IMR-90 (cell line): ENCODE data around the gene PPM1L. TPM values are rescaled to one million over a fixed set of nuclear protein-coding genes. Genes with fewer than 3 reads are reported as not detected.

Experiments
- ATAC-seq: fragments of 200-7000 bp; cut with Tn5 transposase; 2 replicates; pipeline ENCODE4 v1.9.1; 2020; ENCODE audit warnings: low read depth, mild to moderate bottlenecking, moderate library complexity
- BruUV-seq: library from RNA; stranded (reverse); fragments of 400-500 nt; replicated peaks from 2 replicates; lab custom pipeline; 2021; lab: Mats Ljungman, UMichigan
- CTCF ChIA-PET: fragments of 300-600 bp; formaldehyde crosslinking; extraction: SDS; loops from one replicate; lab custom pipeline; 2021; ENCODE audit warnings: antibody characterized with exemption; lab: Yijun Ruan, JAX
- POLR2A ChIA-PET: fragments of 300-600 bp; sonication (Branson Sonifier 250); formaldehyde crosslinking; loops from one replicate; lab custom pipeline; 2022; ENCODE audit warnings: antibody characterized with exemption; ENCODE audit not compliant: unreplicated experiment; lab: Charles Lee
- DNase-seq: peaks from one replicate; pipeline ENCODE4 v3.0.0; 2013
- H2AFZ ChIP-seq: replicated peaks from 2 replicates; pipeline ENCODE3; 2013; ENCODE audit warnings: low read length, mild to moderate bottlenecking; ENCODE audit not compliant: poor library complexity
- H2AK5ac ChIP-seq: 2 replicates; pipeline ENCODE4 v1.6.1; 2013; ENCODE audit warnings: low read depth, low read length, inconsistent platforms
- H2AK9ac ChIP-seq: replicated peaks from 2 replicates; pipeline ENCODE3; 2013; ENCODE audit warnings: mild to moderate bottlenecking, low read depth, low read length, moderate library complexity; ENCODE audit not compliant: poor library complexity
- H2BK120ac ChIP-seq: 2 replicates; pipeline ENCODE4 v1.6.1; 2013; ENCODE audit warnings: low read depth, low read length, inconsistent platforms
- H2BK15ac ChIP-seq: 3 replicates; pipeline ENCODE4 v1.6.1; 2013; ENCODE audit warnings: low read depth, low read length, inconsistent platforms
- H2BK20ac ChIP-seq: 2 replicates; pipeline ENCODE4 v1.6.1; 2013; ENCODE audit warnings: low read depth, mild to moderate bottlenecking, inconsistent platforms, low read length, moderate library complexity
- H2BK5ac ChIP-seq: 2 replicates; pipeline ENCODE4 v1.6.1; 2013; ENCODE audit warnings: mild to moderate bottlenecking, low read depth, low read length, inconsistent platforms; ENCODE audit not compliant: poor library complexity, severe bottlenecking
- H3K14ac ChIP-seq: replicated peaks from 2 replicates; pipeline ENCODE4 v1.6.1; 2013; ENCODE audit warnings: low read depth, low read length, inconsistent platforms
- H3K18ac ChIP-seq: 2 replicates; pipeline ENCODE4 v1.6.1; 2013; ENCODE audit warnings: low read depth, low read length, control low read depth
- H3K23ac ChIP-seq: 2 replicates; pipeline ENCODE4 v1.6.1; 2013; ENCODE audit warnings: low read depth, low read length, inconsistent platforms
- H3K27ac ChIP-seq: 2 replicates; pipeline ENCODE4 v1.5.1; 2013; ENCODE audit warnings: mild to moderate bottlenecking, control low read depth, low read length; ENCODE audit not compliant: insufficient read depth
- H3K27me3 ChIP-seq: 2 replicates; pipeline ENCODE4 v1.6.1; 2013; ENCODE audit warnings: low read length; ENCODE audit not compliant: control insufficient read depth, insufficient read depth
- H3K36me3 ChIP-seq: 2 replicates; pipeline ENCODE4 v1.6.1; 2013; ENCODE audit warnings: low read length, mixed read lengths; ENCODE audit not compliant: control insufficient read depth, insufficient read depth
- H3K4ac ChIP-seq: 2 replicates; pipeline ENCODE4 v1.6.1; 2013; ENCODE audit warnings: low read depth, low read length, inconsistent platforms
- H3K4me1 ChIP-seq: 2 replicates; pipeline ENCODE4 v1.6.1; 2013; ENCODE audit warnings: low read length, mixed read lengths; ENCODE audit not compliant: control insufficient read depth, insufficient read depth
- H3K4me2 ChIP-seq: 2 replicates; pipeline ENCODE4 v1.6.1; 2013; ENCODE audit warnings: low read depth, mild to moderate bottlenecking, control low read depth, low read length, moderate library complexity
- H3K4me3 ChIP-seq: 2 replicates; pipeline ENCODE4 v1.5.1; 2013; ENCODE audit warnings: low read depth, mild to moderate bottlenecking, control low read depth, low read length, moderate library complexity; ENCODE audit not compliant: insufficient read depth
- H3K56ac ChIP-seq: 2 replicates; pipeline ENCODE4 v1.6.1; 2013; ENCODE audit warnings: low read length, inconsistent platforms; ENCODE audit not compliant: insufficient read depth; ENCODE audit errors: extremely low read depth
- H3K79me1 ChIP-seq, 2 experiments: 2 replicates each; pipeline ENCODE4 v1.6.1; 2013; ENCODE audit warnings: low read length in 2 of 2, inconsistent platforms in 1 of 2, low read depth in 1 of 2
- H3K9ac ChIP-seq: 2 replicates; pipeline ENCODE4 v1.6.1; 2013; ENCODE audit warnings: low read depth, low read length, control low read depth
- H3K9me1 ChIP-seq: 2 replicates; pipeline ENCODE4 v1.6.1; 2013; ENCODE audit warnings: low read length, inconsistent platforms; ENCODE audit not compliant: insufficient read depth
- H3K9me3 ChIP-seq: 2 replicates; pipeline ENCODE4 v1.6.1; 2013; ENCODE audit warnings: low read length; ENCODE audit not compliant: control insufficient read depth, insufficient read depth
- H4K20me1 ChIP-seq: 2 replicates; pipeline ENCODE4 v1.6.1; 2013; ENCODE audit warnings: low read length, inconsistent platforms; ENCODE audit not compliant: insufficient read depth
- H4K5ac ChIP-seq: 2 replicates; pipeline ENCODE4 v1.6.1; 2013; ENCODE audit warnings: mild to moderate bottlenecking, low read depth, low read length, control low read depth
- H4K8ac ChIP-seq, 2 experiments: 2 replicates each; pipeline ENCODE4 v1.6.1; 2013; ENCODE audit warnings: low read depth in 2 of 2, low read length in 2 of 2, control low read depth in 1 of 2, inconsistent platforms in 1 of 2
- H4K91ac ChIP-seq: 2 replicates; pipeline ENCODE4 v1.6.1; 2013; ENCODE audit warnings: low read depth, low read length, inconsistent platforms; ENCODE audit not compliant: insufficient read depth
- BHLHE40 ChIP-seq: fragments of 150-350 bp; IDR thresholded peaks from 2 replicates; pipeline ENCODE4 v1.6.1; 2016; ENCODE audit warnings: mild to moderate bottlenecking, low read depth, low read length
- CTCF ChIP-seq: conservative IDR thresholded peaks from 2 replicates; pipeline ENCODE4 v1.5.1; 2012; ENCODE audit warnings: mild to moderate bottlenecking, low read depth, low read length, improper control_type of control experiment
- FOS ChIP-seq: fragments of 150-350 bp; IDR thresholded peaks from 2 replicates; pipeline ENCODE4 v1.6.1; 2016; ENCODE audit warnings: low read depth, low read length
- MAZ ChIP-seq: IDR thresholded peaks from 2 replicates; pipeline ENCODE4 v1.6.1; 2012; ENCODE audit warnings: low read depth, mild to moderate bottlenecking, low read length, improper control_type of control experiment, moderate library complexity, borderline replicate concordance
- MXI1 ChIP-seq: IDR thresholded peaks from 2 replicates; pipeline ENCODE4 v1.6.1; 2012; ENCODE audit warnings: low read depth, mild to moderate bottlenecking, low read length, moderate library complexity, borderline replicate concordance
- NFE2L2 ChIP-seq: fragments of 150-350 bp; IDR thresholded peaks from 2 replicates; pipeline ENCODE4 v1.6.1; 2016; ENCODE audit warnings: low read depth, mild to moderate bottlenecking, low read length
- dilution Hi-C: fragments of 300-500 bp; cut with HindIII; formaldehyde crosslinking; loops from one replicate; pipeline ENCODE4 v1.14.3; 2018; ENCODE audit warnings: low sequenced_read_pairs; ENCODE audit not compliant: unreplicated experiment
- in situ Hi-C: fragments of 300-500 bp; cut with MboI; formaldehyde crosslinking; loops from 3 replicates; pipeline ENCODE4 v1.14.3; 2019; ENCODE audit warnings: low sequenced_read_pairs, inconsistent platforms, mixed read lengths
- intact Hi-C: fragments of 100-400 bp; cut with micrococcal nuclease; formaldehyde crosslinking; loops from 2 replicates; pipeline ENCODE4 v1.10.0; 2022
- polyA plus RNA-seq, 3 experiments: library from polyadenylated mRNA; depleted of rRNA; stranded (reverse); fragments of >200 nt; gene quantifications; 2 replicates each; pipeline ENCODE4 v1.2.3, GENCODE V29; 2012; ENCODE audit warnings: low replicate concordance in 1 of 3
- total RNA-seq: library from RNA; depleted of rRNA; stranded (reverse); fragments of >200 nt; gene quantifications from 2 replicates; pipeline ENCODE4 v1.2.3, GENCODE V29; 2012

Gene PPM1L
- total and polyA plus RNA-seq, 2 of the 4 experiments (the other 2 are of a cell fraction): 0.14 to 0.18 TPM

- ATAC-seq (no peak), DNase-seq (no peak)
- no peak overlapping the region for H3K56ac ChIP-seq
- BruUV-seq: no TSS peak
- H3K4me1 ChIP-seq: no peaks in the 10 kb centered on the region
- H3K4ac ChIP-seq: no peak overlapping the region
- intact Hi-C loops (no loop called here), in situ Hi-C loops (no loop called here), dilution Hi-C loops (no loop called here)
- H3K9me3 ChIP-seq: no peaks in the 10 kb centered on the region
- no peak for TF ChIP-seq CTCF
- TF ChIP-seq MXI1: no peak
- TF ChIP-seq BHLHE40: no peak
- TF ChIP-seq MAZ: no peak
- TF ChIP-seq FOS: no peak
- no peak for TF ChIP-seq NFE2L2
- H2BK5ac ChIP-seq: no peak overlapping the region
- ChIA-PET POLR2A (no interaction called here), CTCF (no interaction called here)
- H2AK9ac ChIP-seq: no peak overlapping the region
- no peak overlapping the region for H2BK15ac ChIP-seq
- H2AFZ ChIP-seq: no peak overlapping the region
- no peak overlapping the region for H3K14ac ChIP-seq
- no peak overlapping the region for H2BK120ac ChIP-seq
- H3K27me3 ChIP-seq: no peaks in the 10 kb centered on the region
- no peak overlapping the region for H4K91ac ChIP-seq
- H3K9ac ChIP-seq: no peak overlapping the region
- no peak overlapping the region for H3K27ac ChIP-seq
- no peaks in the 10 kb centered on the region for H3K9me1 ChIP-seq
- H4K20me1 ChIP-seq: no peaks in the 10 kb centered on the region
- H4K8ac ChIP-seq: no peak overlapping the region
- H3K36me3 ChIP-seq: no peaks in the 10 kb centered on the region
- H3K23ac ChIP-seq: no peak overlapping the region
- H3K18ac ChIP-seq: no peak overlapping the region
- H4K5ac ChIP-seq: no peak overlapping the region
- H3K4me2 ChIP-seq: no peak overlapping the region
- H2BK20ac ChIP-seq: no peak overlapping the region
- H3K79me1 ChIP-seq: no peaks in the 10 kb centered on the region
- no peak overlapping the region for H2AK5ac ChIP-seq
- no peak overlapping the region for H3K4me3 ChIP-seq
Observed at GRCh38 chr3:160874736-160875135, 118.7 kb downstream of the PPM1L start.
